Muscle layer of colon (tissue), 2 donors: ENCODE measurements around the gene EXOSC5.
"Not testable (repeated sequence)": the region's sequence is repeated elsewhere in the genome, so short reads cannot be mapped to it uniquely, and the experiment has no call there.

Experiments used
- H3K27ac ChIP-seq: one replicate; pipeline ENCODE4 v1.7.0; 2013; ENCODE audit warnings: low read depth, mild to moderate bottlenecking, low read length, moderate library complexity
- H3K27me3 ChIP-seq, 2 donors: one replicate each; pipeline ENCODE4 v1.7.0; 2013; ENCODE audit warnings: low read length in 2 of 2, mild to moderate bottlenecking in 2 of 2; ENCODE audit not compliant: insufficient read depth in 2 of 2, control insufficient read depth in 1 of 2
- H3K36me3 ChIP-seq: one replicate; pipeline ENCODE4 v1.7.0; 2013; ENCODE audit warnings: mild to moderate bottlenecking, low read length; ENCODE audit not compliant: insufficient read depth
- H3K4me1 ChIP-seq: one replicate; pipeline ENCODE4 v1.7.0; 2013; ENCODE audit warnings: mild to moderate bottlenecking, low read length; ENCODE audit not compliant: insufficient read depth
- H3K4me3 ChIP-seq, 2 donors: one replicate each; pipeline ENCODE4 v1.7.0; 2013; ENCODE audit warnings: low read length in 2 of 2, low read depth in 1 of 2, mild to moderate bottlenecking in 1 of 2, moderate library complexity in 1 of 2
- H3K9ac ChIP-seq: one replicate; pipeline ENCODE4 v1.7.0; 2013; ENCODE audit warnings: low read length
- H3K9me3 ChIP-seq: one replicate; pipeline ENCODE4 v1.7.0; 2013; ENCODE audit warnings: mild to moderate bottlenecking, low read length
- donor health status: abdominal sarcoma.
- donor health status: Adenocarcinoma of cecum.

The EXOSC5 gene

DNA sequence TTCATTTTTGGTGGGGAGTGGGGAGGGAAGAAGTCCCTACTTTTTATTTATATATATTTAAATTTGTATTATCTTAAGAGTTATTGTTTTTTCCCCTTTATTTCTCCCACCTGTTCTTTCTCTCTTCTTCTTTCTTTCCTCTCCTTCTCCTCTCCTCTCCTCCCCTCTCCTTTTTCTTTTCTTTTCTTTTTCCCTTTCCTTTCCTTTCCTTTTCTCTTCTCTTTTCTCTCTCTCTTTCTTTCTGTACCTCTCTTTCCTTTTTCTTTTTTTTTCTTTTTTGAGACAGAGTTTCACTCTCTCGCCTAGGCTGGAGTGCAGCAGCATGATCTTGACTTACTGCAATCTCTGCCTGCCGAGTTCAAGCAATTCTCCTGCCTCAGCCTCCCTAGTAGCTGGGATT is 2.4 kb upstream of the EXOSC5 start:
- H3K9ac ChIP-seq: no peak overlapping the region
- H3K9me3 ChIP-seq: no peaks in the 10 kb centered on the region
- no peaks in the 10 kb centered on the region for H3K27me3 ChIP-seq
- H3K4me1 ChIP-seq: peaks cover 12% of the 10 kb centered on the region
- H3K4me3 ChIP-seq: no peak overlapping the region
- H3K36me3 ChIP-seq: peaks cover 5% of the 10 kb centered on the region
- H3K27ac ChIP-seq: no peak overlapping the region

DNA sequence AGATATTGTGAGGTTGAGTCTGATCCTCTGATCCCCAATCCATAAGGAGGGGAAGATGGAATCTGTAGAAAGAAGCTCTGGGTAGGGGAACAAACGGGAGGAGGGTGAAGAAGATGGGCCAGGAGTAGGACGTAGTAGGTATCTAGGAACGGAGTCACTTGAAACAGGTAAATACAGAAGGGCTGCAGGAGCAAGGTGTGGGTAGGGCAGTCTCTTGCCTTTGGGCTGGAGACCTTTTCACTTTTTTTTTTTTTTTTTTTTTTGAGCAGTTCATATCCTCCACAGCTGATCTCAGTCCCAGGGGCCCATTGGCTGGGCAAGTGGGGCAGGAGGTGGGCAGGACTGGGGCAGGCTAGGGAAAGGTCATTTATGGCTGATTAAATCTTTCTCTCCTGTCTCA is 1.9 kb upstream of the EXOSC5 start:
- Histone ChIP-seq H3K4me3 (peak overlapping the region in 1 of 2 donors; percentile 97), H3K9me3 (no peaks in the 10 kb centered on the region), H3K9ac (no peak overlapping the region), H3K27me3 (no peaks in the 10 kb centered on the region), H3K36me3 (peaks cover 5% of the 10 kb centered on the region), H3K27ac (no peak overlapping the region), H3K4me1 (peaks cover 12% of the 10 kb centered on the region)

DNA sequence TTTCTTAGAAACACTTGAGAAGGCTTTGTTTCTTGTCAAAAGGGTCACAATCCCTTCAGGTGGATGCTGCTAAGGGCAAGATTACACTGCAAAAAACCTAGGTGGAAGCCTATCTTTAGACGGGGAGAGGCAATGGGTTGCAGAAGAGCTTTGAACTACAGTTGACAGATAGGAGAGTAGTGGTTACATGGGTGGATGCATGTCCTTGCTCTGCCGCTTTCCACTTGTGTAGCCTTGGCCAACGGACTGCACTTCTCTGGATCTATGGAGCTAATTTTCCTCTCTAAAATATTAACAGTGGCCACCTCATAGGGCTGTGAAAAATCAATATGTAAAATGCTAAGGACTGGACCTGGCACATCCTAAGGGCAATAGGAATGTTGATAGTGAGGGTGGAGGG is 1.4 kb upstream of the EXOSC5 start:
- Histone ChIP-seq H3K4me1 (peaks cover 12% of the 10 kb centered on the region), H3K27ac (peak overlapping the region; percentile 53), H3K9me3 (no peaks in the 10 kb centered on the region), H3K4me3 (peak overlapping the region; percentile 78 to 97), H3K36me3 (peaks cover 5% of the 10 kb centered on the region), H3K9ac (peak overlapping the region; percentile 93), H3K27me3 (no peaks in the 10 kb centered on the region)

DNA sequence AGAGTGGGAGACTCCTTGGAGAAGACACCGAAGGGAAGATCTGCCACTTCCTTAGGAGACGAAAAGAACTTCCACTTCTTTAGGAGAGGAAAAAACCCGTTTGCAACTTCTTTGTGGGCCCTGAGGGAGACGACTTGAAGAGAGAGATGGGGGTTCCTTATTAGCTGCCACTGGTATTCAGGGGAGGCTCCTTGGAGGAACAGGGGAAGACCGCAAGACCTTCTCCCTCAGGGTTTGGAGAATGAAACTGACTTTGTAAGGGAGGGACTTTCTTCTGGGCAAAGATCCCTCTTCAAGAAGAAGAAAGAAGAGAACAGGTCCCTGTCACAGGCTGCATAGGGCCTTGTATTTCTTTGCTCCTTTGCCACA is 875 bp upstream of the EXOSC5 start:
- Histone ChIP-seq H3K27me3 (no peaks in the 10 kb centered on the region), H3K4me1 (peaks cover 12% of the 10 kb centered on the region), H3K9me3 (no peaks in the 10 kb centered on the region), H3K36me3 (peaks cover 5% of the 10 kb centered on the region), H3K27ac (peak overlapping the region; percentile 53), H3K9ac (peak overlapping the region; percentile 93), H3K4me3 (peak overlapping the region; percentile 78 to 97)

DNA sequence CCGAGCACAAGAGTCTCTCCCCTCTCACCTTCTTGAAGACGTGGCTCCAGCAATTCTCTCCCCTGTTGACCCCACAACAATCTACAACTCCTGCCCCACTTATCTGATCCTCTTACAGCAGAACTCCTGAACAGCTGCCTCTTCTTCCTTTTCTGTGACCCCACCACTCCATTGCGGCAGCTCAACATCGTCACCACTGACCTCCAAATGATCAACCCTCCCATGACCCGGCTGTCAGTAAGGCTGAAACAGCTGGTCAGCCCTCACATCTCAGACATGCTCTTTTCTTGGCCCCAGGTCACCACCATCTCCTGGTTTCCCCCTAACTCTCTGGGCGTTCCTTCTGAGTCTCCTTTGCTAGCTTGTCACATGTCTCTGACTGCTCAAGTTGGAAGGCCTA is 1.8 kb downstream of the EXOSC5 start:
- Histone ChIP-seq H3K4me3 (no peak overlapping the region), H3K27ac (no peak overlapping the region), H3K36me3 (peaks cover 15% of the 10 kb centered on the region), H3K9ac (no peak overlapping the region), H3K9me3 (no peaks in the 10 kb centered on the region), H3K4me1 (peaks cover 12% of the 10 kb centered on the region), H3K27me3 (no peaks in the 10 kb centered on the region)

DNA sequence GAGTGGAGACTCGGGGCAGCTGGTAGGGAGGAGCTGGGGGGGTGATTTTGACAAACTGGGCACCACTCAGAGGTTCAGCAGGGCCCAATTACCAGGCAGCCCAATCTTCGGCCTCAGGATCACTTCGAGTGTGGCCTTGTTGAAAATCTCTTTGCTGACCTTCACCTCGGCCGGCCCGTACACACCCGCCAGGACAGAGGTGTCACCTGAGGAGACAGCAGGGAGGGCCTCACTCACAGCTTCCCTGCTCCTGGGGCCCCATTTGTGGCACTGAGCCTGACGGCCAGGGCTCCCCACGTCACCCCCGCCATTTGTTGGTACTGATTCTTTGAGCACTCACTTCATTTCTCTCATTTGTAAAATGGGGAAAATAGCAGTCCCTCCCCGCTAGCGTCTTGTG is 4.4 kb downstream of the EXOSC5 start:
- Histone ChIP-seq H3K27me3 (no peaks in the 10 kb centered on the region), H3K36me3 (peaks cover 27% of the 10 kb centered on the region), H3K9ac (no peak overlapping the region), H3K27ac (no peak overlapping the region), H3K9me3 (no peaks in the 10 kb centered on the region), H3K4me3 (no peak overlapping the region), H3K4me1 (no peaks in the 10 kb centered on the region)

DNA sequence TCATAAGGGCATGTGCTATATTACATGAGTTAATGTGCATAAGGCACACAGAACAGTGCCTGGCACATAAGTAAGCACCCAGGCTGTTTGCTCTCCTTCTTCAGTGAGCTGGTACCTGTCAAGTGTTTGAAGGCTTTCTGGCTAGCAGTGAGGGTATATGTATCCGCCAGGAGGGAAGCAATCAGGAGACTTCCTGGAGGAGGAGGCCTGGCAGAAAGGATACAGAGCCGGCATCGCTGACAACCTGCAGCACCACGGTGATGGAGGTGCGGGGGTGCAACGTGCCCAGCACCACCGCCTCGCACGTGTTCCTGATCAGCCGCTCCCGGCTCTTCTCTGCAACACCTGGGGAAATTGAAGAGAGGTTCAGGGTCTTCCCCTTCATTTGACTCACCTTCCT is 5.5 kb downstream of the EXOSC5 start:
- Histone ChIP-seq H3K27me3 (no peaks in the 10 kb centered on the region), H3K9me3 (no peaks in the 10 kb centered on the region), H3K4me3 (no peak overlapping the region), H3K36me3 (peaks cover 27% of the 10 kb centered on the region), H3K9ac (no peak overlapping the region), H3K27ac (no peak overlapping the region), H3K4me1 (no peaks in the 10 kb centered on the region)

DNA sequence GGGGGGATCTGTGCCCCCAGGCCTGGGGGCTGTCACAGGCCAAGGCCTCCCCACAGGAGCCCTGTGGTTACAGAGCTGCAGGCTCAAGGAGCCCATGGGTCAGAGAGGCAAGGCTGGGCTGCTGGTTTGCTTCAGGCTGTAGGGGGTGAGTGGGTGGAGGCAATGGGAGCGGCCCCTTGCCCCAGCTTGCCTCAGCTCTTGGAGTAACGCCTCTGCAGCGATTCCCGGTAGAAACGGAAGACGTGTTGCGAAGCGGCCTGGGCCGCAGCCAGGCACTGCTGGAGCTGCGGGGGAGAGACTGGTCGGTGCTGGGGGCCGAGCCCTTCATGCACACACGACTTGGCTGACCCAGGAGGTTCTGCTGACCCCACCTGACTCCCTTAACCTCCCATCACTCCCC is 10.7 kb downstream of the EXOSC5 start:
- peaks cover 23% of the 10 kb centered on the region for H3K36me3 ChIP-seq
- H3K9me3 ChIP-seq: no peaks in the 10 kb centered on the region
- H3K4me3 ChIP-seq: no peak overlapping the region
- H3K27me3 ChIP-seq: no peaks in the 10 kb centered on the region
- no peak overlapping the region for H3K9ac ChIP-seq
- no peaks in the 10 kb centered on the region for H3K4me1 ChIP-seq
- no peak overlapping the region for H3K27ac ChIP-seq

DNA sequence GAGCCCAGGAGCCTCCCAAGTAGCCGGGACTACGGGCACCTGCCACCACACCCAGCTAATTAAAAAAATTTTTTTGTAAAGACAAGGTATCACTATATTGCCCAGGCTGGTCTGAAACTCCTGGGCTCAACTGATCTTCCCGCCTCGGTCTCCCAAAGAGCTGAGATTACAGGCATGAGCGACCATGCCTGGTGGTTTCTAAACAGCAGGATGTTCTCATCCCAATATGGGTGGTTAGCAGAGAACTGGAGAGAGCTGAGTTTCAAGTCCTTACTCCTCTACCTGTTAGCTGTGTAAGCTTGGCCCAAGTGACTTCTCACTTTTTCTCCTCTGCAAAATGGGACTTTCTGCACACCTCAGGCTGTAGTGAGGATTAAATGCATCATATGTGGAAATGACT is 12.8 kb downstream of the EXOSC5 start:
- H3K4me1 ChIP-seq: no peaks in the 10 kb centered on the region
- H3K27me3 ChIP-seq: no peaks in the 10 kb centered on the region
- no peak overlapping the region for H3K4me3 ChIP-seq
- peaks cover 8% of the 10 kb centered on the region for H3K36me3 ChIP-seq
- no peak overlapping the region for H3K27ac ChIP-seq
- H3K9me3 ChIP-seq: no peaks in the 10 kb centered on the region
- no peak overlapping the region for H3K9ac ChIP-seq

DNA sequence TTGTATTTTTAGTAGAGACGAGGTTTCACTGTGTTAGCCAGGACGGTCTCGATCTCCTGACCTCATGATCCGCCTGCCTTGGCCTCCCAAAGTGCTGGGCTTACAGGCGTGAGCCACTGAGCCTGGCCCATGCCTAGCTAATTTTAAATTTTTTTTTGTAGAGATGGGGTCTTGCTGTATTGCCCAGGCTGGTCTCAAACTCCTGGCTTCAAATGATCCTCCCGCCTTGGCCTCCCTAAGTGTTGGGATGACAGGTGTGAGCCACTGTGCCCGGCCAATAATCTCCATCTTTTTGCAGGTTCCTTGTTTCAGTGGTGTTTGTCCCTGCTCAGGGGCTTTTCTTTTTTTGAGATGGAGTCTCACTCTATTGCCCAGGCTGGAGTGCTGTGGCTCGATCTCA is 15.6 kb downstream of the EXOSC5 start:
- peaks cover 14% of the 10 kb centered on the region for H3K4me1 ChIP-seq
- not testable (repeated sequence) for H3K27ac ChIP-seq, H3K36me3 ChIP-seq, H3K4me3 ChIP-seq, H3K27me3 ChIP-seq, H3K9ac ChIP-seq, H3K9me3 ChIP-seq

DNA sequence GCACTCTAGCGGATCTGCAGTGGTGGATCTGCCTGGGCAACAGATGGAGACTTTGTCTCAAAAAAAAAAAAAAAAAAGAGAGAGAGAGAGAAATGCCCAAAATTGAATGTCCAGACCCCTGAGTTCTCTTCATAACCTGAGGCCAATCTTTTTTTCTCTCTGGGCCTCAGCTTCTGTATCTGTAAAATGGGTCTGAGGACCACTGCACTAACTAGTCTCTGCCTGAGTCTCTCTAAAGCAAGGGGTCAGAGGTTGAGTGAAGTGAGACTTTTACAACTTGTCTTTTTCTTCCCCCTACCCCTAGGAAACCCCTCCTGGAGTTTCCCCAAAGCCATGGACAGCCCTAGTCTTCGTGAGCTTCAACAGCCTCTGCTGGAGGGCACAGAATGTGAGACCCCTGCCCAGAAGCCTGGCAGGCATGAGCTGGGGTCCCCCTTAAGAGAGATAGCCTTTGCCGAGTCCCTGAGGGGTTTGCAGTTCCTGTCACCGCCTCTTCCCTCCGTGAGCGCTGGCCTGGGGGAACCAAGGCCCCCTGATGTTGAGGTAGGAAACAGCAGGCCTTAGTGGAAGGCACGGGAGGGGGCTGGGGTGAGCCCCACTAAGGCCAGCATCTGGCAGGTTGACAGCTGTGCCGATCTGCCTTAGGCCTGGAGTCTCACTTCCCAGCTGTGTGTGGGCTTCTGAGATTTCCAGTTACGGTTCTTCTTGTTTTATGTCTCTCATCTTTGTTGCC is 19.0 kb downstream of the EXOSC5 start:
- no peaks in the 10 kb centered on the region for H3K9me3 ChIP-seq
- H3K27ac ChIP-seq: peak overlapping the region; percentile 78
- peaks cover 28% of the 10 kb centered on the region for H3K4me1 ChIP-seq
- H3K36me3 ChIP-seq: no peaks in the 10 kb centered on the region
- no peak overlapping the region for H3K9ac ChIP-seq
- no peak overlapping the region for H3K4me3 ChIP-seq
- H3K27me3 ChIP-seq: no peaks in the 10 kb centered on the region

DNA sequence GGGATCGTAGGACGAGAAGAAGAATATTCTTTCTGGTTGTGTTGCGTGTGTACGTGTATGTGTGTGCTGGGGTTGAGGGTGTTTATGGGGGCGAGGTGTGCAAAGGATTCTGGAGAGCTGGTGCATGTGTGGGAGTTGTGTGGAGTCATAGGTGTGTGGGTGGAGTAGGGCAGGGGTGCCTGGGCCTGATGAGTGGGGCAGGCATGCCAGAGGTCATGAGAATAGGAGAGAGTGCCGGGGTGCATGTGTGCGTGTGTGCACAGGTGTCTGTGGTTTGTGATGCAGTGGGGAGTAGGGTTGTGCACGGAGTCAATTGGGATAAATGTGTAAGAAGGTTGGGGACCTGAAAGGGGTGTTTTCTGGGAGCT is 20.2 kb downstream of the EXOSC5 start:
- no peaks in the 10 kb centered on the region for H3K9me3 ChIP-seq
- H3K27ac ChIP-seq: no peak overlapping the region
- peak overlapping the region; percentile 57 to 70 for H3K4me3 ChIP-seq
- H3K9ac ChIP-seq: peak overlapping the region; percentile 45
- H3K4me1 ChIP-seq: peaks cover 28% of the 10 kb centered on the region
- H3K27me3 ChIP-seq: no peaks in the 10 kb centered on the region
- H3K36me3 ChIP-seq: no peaks in the 10 kb centered on the region
